Activated T-cell treated with anti-CD3 and anti-CD28 coated beads for 48 hours (primary cell): ENCODE results near the gene TM9SF4.

ENCODE experiments used
- DNase-seq: peaks from one replicate; pipeline ENCODE4 v3.0.0-alpha.2; 2020; ENCODE audit warnings: low read depth

TM9SF4 gene

DNA sequence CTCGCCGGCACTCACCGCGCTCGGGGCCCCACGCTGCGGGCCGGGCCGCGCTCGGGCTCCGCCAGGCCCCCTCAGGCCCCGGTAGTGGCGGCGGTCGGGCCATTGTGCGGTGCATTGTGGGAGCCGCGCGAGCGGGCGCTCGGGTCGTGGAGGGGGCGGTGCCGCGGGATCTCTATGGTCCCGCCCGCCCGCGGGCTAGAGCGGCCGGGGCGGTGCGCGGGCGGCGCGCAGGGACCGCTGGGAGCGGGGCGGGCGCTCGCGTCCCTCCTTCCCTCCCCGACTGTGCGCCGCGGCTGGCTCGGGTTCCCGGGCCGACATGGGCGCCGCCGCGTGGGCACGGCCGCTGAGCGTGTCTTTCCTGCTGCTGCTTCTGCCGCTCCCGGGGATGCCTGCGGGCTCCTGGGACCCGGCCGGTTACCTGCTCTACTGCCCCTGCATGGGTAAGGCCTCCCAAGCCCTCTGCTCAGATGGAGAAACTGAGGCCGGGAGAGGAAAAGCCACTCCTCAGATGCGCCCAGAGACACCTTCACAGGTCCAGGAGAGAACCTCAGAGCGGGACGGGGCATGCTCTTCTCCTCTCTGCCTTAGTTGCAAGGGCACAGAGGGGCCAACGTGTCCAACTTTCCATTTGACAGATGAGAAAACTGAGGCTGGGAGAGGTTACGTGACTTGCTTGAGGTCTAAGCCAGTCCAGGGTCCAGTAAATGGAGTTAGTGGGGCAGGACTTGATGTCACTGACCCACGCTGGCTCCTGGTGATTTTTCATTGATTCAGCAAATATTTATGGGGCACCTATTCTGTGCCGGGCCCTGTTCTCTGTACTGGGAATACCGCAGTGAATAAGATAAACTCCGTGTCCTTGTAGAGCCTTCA, 98.3 kb downstream of the TM9SF4 start, which contains the start of the genes PLAGL2 and POFUT1:
Gene PLAGL2, minus strand, starts transcription at position 118 of the 873 bp plus-strand sequence. CDS start 5,565 bp downstream, outside the sequence.
Gene POFUT1, plus strand, starts transcription at position 255 of the 873 bp plus-strand sequence. Its CDS starts 62 bp downstream, at position 317.
- DNase-seq = peak; percentile 93

DNA sequence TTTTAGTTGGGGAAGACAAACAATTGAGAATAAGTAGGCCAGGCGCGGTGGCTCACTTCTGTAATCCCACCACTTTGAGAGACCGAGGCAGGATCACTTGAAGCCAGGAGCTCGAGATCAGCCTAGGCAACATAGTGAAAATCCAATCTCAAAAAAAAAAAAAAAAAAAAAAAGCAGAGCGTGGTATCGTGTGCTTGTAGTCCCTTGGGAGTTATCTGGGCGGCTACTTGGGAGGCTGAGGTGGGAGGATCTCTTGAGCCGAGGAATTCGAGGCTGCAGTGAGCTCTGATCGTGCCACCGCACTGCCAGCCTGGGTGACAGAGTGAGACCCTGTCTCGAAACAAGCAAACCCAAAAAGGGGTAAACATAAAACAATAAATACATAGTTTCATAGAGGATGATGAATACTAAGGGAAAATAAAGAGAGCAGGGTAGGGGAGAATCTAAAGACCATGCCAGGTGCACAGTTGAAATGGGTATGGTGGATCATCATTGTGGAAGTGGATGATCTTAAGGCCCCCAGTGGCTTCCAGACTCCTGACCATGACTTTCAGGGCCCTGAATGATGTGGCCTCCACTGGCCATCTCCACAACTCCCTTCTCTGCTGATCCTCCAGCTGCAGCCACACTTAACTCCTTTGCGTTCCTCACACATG, 99.1 kb downstream of the TM9SF4 start:
- DNase-seq = no peak

DNA sequence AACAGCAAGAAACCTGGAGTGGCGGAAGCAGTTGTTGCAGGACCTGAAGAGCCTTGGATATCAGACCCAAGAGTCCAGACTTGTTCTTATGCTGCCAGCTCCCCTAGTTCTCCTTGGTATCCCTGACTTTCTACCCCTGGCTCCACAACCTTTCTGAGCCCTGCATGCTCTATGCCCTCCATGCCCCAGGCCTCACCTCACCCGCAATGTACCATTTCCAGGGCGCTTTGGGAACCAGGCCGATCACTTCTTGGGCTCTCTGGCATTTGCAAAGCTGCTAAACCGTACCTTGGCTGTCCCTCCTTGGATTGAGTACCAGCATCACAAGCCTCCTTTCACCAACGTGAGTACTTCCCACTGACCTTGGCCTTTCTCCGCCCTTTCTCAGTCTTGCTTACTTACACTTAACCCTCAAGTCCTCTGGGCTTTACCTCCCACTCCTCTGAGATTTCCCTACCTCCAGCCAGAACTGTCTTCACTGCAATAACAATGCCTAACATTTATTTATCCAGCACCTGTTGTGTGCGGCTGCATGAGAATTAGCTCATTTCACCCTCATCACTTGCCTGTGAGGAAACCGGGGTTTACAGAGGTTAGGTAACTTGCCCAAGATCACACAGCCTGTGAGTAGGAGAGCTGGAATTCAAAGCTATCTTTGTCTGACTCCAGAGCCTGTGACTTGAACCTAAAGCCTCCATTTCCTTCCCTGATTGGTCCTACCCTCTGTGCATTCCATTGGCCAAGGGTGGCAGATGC, 100.5 kb downstream of the TM9SF4 start:
- no peak for DNase-seq

DNA sequence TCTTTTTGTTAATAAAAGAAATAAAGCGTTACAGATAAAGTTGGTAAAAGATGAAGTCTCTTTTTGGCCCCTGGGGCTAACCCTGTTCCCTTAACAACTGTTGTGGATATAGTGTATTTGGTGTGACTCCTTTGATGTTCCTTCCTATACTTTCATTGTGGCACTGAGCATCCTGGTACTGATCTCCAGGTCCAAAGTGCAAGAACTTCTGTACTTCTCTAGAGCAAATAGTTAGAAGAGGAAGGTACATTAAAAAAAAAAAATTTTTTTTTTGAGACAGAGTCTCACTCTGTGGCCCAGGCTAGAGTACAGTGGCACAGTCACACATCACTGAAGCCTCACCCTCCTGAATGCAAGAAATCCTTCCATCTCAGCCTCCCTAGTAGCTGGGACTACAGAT, 104.4 kb downstream of the TM9SF4 start:
- DNase-seq = no peak

DNA sequence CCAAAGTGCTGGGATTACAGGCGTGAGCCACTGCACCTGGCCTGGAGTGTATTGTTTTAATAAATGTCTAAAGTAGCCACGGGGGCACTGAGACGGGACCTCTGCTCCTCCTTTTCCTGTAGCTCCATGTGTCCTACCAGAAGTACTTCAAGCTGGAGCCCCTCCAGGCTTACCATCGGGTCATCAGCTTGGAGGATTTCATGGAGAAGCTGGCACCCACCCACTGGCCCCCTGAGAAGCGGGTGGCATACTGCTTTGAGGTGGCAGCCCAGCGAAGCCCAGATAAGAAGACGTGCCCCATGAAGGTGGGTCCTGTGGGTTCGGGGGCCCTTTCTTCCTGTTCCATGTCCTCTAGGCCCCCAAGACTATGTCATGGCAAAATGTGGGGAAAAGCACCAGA, 105.6 kb downstream of the TM9SF4 start:
- no peak for DNase-seq

DNA sequence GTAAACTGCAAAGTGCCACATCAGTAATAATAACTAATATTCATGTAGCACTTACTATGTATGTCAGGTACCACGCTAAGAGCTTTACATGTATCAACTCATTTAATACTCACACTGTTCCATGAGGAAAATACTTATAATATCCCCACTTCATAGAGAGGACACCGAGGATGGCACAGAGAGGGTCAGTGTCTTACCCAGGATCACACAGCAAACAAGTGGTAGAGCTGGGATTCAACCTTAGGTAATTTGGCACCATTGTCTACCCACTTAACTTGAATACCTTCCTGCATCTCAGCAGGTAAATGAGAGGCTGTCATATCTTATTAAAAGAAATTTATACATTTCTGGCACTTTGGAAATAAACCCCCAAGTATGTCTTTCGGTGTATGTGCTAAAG, 106.2 kb downstream of the TM9SF4 start:
- DNase-seq = no peak

DNA sequence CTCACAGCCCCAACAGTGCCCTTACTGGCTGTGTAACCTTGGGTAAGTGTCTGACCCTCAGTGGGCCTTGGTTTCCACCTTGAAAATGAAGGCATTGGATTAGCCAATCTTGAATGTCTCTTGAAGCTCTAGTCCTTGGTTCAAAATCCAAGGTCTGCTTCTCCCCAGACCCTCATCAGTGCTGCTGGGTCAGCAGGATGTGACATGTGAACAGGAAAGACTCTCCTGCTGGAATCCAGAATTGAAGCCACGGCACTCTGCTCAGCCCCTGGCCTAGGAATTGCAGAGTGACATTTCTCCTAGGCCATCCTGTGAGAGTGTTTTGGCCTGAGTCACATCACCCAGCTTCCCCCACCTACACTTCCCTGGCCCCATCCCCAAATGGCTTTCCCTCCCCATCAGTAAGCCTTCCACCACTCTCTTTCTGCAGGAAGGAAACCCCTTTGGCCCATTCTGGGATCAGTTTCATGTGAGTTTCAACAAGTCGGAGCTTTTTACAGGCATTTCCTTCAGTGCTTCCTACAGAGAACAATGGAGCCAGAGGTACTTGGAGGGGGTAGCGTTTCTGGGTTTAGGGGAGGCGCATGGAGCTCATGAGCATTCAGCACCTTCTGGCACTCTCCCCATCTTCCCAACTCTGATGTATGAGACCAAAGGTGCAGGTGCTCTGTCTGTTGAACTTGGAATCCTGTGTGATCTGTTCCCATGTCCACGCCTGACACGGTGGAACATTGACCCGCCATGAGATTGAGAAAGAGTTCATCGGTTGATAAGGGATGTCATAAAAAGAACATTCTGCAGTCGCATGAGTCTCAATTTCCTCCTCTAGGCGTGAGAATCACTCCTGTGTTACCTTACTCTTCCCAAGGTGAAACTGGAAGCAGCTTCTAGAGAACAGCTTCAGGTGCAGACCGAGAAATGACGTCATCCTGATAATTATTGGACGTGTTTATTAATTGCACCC, 106.9 kb downstream of the TM9SF4 start:
- DNase-seq = no peak
